Measurements from ENCODE around the gene AQP12B.
"Not testable (repeated sequence)": the region's sequence is repeated elsewhere in the genome, so short reads cannot be mapped to it uniquely, and the experiment has no call there.

AQP12B gene

DNA sequence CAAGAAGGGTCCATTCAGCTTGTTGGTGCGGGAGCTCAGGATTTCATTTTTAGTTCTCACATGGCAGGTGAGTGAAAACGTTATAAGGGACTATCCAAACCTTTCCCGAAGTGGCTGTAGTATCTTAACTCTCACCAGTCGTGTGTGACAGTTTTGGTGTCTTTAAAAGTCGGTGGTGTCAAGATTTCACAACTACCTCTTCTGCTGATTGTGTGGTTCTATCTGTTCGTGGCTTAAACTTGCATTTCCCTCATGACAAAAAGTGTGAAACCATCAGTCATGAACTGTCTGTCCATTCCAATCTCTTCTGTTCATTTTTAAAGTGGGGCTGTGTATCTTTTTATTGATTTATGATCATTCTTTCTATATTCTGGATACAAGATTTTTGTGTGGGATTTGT is 3.8 kb upstream of the AQP12B start:
- Histone ChIP-seq H3K36me3 (ENCODE audit: insufficient read depth, low read length) (no peaks in the 10 kb centered on the region), H3K9ac (ENCODE audit: low read length) (no peak overlapping the region), H3K4me1 (ENCODE audit: insufficient read depth, low read length) (no peaks in the 10 kb centered on the region), H3K9me3 (ENCODE audit: low read length) (no peaks in the 10 kb centered on the region), H3K27ac (ENCODE audit: low read depth, low read length) (no peak overlapping the region), H3K27me3 (ENCODE audit: control insufficient read depth in 1 of 2, insufficient read depth in 2 of 2, low read length in 2 of 2) (no peaks in the 10 kb centered on the region), H3K4me3 (ENCODE audit: low read depth in 1 of 2, low read length in 2 of 2) (no peak overlapping the region)

DNA sequence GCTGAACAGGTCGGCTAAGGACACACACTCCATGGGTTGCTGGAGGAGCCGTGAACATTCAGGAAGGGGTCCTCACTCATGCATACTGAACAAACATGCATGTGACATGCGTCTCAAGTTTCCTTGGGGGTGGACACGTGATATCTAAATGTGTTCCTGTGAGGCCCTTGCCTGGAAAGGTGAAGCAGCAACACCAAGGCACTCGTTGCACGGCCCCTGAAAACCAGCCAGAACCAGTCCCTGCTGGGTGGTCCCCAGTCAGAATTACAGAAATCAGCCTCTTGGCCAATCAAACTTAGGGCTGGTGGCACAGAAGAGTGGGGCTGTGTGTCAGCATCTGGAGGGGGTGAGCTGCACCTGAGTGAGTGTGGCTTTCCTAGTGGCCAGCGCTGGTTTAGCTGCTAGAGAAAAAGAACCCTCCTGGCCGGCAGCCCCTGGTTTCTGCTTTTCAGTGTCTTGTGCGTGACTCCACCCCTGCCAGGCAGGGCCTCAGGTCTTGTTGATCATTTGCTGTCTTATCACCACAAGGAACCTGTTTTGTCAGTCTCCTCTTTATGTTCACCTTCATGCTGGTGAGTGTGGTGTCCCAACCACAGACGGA is 3.2 kb upstream of the AQP12B start:
- Histone ChIP-seq H3K27ac (ENCODE audit: low read depth, low read length) (no peak overlapping the region), H3K9me3 (ENCODE audit: low read length) (no peaks in the 10 kb centered on the region), H3K36me3 (ENCODE audit: insufficient read depth, low read length) (no peaks in the 10 kb centered on the region), H3K4me1 (ENCODE audit: insufficient read depth, low read length) (no peaks in the 10 kb centered on the region), H3K27me3 (ENCODE audit: control insufficient read depth in 1 of 2, insufficient read depth in 2 of 2, low read length in 2 of 2) (no peaks in the 10 kb centered on the region), H3K4me3 (ENCODE audit: low read depth in 1 of 2, low read length in 2 of 2) (no peak overlapping the region), H3K9ac (ENCODE audit: low read length) (no peak overlapping the region)

DNA sequence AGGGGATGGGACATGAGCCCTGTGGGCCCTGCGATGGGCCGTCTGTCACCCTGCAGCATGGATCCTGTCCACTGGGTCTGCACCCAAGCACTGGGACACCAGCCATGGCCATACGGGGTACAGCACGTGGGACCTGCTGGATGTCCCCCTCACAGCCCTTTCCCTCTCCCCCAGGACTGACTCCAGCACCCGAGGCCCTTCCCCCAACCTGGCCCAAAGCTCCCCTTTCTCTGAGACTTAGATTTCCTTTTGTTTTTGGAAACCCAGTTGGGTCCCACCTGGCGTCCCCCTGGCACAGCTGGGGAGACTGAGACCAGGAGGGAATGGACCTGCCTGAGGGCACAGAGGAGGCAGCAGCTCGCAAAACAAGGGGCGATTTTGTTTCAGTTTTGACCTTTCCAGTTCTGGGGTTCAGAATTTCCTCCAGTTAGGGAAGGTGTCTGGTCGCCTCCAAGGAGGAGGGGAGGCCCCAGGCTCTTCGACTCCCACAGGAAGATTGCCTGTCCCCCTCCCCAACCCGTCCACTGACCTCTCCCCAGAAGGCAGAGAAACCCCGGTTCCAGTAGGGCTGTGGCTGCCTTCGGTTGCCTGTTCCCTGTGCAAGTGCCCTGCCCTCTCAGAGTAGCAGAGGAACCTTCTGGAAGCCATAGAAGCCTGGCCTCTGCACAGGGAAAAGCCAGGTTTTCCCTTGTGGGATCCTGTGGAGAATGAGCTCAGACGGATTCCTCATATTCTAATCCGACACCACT is 1.5 kb upstream of the AQP12B start:
- H3K36me3 ChIP-seq (ENCODE audit: insufficient read depth, low read length); H3K9ac ChIP-seq (ENCODE audit: low read length); H3K9me3 ChIP-seq (ENCODE audit: low read length); H3K4me3 ChIP-seq (ENCODE audit: low read depth in 1 of 2, low read length in 2 of 2); H3K27ac ChIP-seq (ENCODE audit: low read depth, low read length); H3K4me1 ChIP-seq (ENCODE audit: insufficient read depth, low read length); H3K27me3 ChIP-seq (ENCODE audit: control insufficient read depth in 1 of 2, insufficient read depth in 2 of 2, low read length in 2 of 2): not testable (repeated sequence)

DNA sequence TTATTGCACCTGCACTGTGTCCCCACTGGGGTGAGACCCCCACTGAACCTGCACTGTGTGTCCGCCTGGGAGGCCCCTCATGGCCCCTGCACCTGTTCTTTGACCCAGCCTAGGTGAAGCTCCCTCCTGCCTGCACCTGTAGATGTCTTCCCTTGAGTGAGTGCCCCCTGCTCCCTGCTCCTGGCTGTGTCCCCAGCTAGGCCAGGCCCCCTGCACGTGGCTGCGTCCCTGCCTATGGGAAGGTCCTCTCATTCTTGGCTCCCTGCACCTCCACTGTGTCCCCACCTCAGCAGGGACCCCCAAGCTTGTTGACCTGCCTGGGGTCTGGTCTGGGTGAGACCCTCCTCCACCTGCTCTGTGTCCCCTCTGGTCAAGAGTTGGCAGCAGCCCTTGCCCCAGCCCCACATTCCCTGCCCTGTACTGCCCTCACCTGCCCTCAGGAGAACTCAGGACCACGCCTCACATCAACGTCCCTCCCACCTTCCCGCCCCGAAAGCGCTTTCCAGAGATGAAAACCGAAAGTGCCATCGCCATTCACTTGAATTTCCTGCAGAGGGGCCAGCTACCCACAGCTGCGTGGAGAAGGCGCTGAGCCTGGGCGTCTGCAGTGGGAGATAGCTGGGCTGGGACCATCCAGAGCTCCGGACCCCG is 769 bp upstream of the AQP12B start:
- H3K27ac ChIP-seq (ENCODE audit: low read depth, low read length); H3K4me3 ChIP-seq (ENCODE audit: low read depth in 1 of 2, low read length in 2 of 2); H3K4me1 ChIP-seq (ENCODE audit: insufficient read depth, low read length); H3K9me3 ChIP-seq (ENCODE audit: low read length); H3K36me3 ChIP-seq (ENCODE audit: insufficient read depth, low read length); H3K27me3 ChIP-seq (ENCODE audit: control insufficient read depth in 1 of 2, insufficient read depth in 2 of 2, low read length in 2 of 2); H3K9ac ChIP-seq (ENCODE audit: low read length): not testable (repeated sequence)

DNA sequence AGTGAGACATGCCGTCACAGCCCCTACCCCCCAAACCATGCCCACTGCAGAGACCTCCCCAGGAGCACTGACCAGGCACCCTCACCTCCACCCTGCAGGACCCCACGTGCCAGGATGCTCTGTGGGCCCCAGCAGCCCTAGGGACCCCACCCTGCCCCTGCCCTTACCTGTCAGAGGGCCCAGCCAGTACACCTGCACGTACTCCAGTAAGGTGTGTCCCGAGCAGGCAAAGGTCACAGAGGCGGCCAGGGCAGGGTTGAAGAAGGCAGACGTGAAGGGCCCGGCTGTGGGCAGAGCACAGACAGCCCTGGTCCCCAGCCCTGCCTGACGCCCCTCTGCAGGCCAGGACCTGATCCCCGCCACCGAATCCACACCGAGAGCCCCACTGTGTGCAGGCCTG is 2.5 kb downstream of the AQP12B start:
- not testable (repeated sequence) for H3K4me3 ChIP-seq (ENCODE audit: low read depth in 1 of 2, low read length in 2 of 2)

DNA sequence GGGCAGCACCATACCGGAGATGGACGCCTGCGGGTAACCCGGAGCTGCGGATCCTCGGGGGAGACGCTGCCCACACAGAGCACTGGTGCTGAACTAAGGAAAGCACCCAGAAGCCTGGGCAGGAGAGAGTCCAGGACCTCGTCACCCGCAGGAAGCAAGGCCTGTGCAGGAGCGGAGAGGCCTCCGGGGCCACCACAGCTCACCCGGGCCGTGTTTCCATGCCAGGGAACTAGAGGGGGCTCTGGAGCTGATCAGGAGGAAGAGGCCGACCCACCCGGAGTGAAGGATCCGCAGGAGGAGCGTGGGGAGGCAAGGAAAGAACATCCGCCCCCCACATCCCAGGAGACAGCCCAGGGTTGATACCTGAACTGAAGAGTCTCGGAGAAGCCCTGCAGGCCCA is 3.8 kb downstream of the AQP12B start:
- not testable (repeated sequence) for H3K4me1 ChIP-seq (ENCODE audit: insufficient read depth, low read length); H3K36me3 ChIP-seq (ENCODE audit: insufficient read depth, low read length)

More for the DNA sequence above, 2.5 kb downstream of the AQP12B start:
- H3K27ac ChIP-seq (ENCODE audit: low read depth, low read length); H3K9me3 ChIP-seq (ENCODE audit: low read length); H3K4me1 ChIP-seq (ENCODE audit: insufficient read depth, low read length); H3K27me3 ChIP-seq (ENCODE audit: control insufficient read depth in 1 of 2, insufficient read depth in 2 of 2, low read length in 2 of 2); H3K9ac ChIP-seq (ENCODE audit: low read length); H3K36me3 ChIP-seq (ENCODE audit: insufficient read depth, low read length): not testable (repeated sequence)

DNA sequence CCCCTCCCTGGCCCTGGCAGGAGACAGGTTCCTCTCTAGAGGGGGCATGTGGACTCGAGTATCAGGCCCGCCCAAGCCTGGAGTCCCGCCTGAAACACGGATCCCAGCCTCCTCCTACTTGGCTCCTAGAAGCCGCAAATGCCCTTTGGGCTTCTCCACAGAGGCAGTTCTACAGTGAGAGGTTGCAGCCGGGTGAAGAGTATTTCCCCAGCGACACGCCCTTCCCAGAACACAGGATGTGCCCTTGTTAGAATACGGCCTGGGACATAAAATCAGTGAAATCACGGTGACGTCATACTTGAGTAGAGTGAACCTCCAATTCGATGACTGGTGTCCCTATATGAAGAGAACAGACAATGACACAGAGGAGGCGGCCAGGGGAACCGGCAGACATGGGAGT is 4.6 kb downstream of the AQP12B start:
- H3K27me3 ChIP-seq (ENCODE audit: control insufficient read depth in 1 of 2, insufficient read depth in 2 of 2, low read length in 2 of 2); H3K9ac ChIP-seq (ENCODE audit: low read length); H3K36me3 ChIP-seq (ENCODE audit: insufficient read depth, low read length); H3K4me1 ChIP-seq (ENCODE audit: insufficient read depth, low read length); H3K9me3 ChIP-seq (ENCODE audit: low read length); H3K4me3 ChIP-seq (ENCODE audit: low read depth in 1 of 2, low read length in 2 of 2); H3K27ac ChIP-seq (ENCODE audit: low read depth, low read length): not testable (repeated sequence)

More for the DNA sequence above, 3.8 kb downstream of the AQP12B start:
- H3K27me3 ChIP-seq (ENCODE audit: control insufficient read depth in 1 of 2, insufficient read depth in 2 of 2, low read length in 2 of 2); H3K4me3 ChIP-seq (ENCODE audit: low read depth in 1 of 2, low read length in 2 of 2); H3K9ac ChIP-seq (ENCODE audit: low read length); H3K9me3 ChIP-seq (ENCODE audit: low read length); H3K27ac ChIP-seq (ENCODE audit: low read depth, low read length): not testable (repeated sequence)

DNA sequence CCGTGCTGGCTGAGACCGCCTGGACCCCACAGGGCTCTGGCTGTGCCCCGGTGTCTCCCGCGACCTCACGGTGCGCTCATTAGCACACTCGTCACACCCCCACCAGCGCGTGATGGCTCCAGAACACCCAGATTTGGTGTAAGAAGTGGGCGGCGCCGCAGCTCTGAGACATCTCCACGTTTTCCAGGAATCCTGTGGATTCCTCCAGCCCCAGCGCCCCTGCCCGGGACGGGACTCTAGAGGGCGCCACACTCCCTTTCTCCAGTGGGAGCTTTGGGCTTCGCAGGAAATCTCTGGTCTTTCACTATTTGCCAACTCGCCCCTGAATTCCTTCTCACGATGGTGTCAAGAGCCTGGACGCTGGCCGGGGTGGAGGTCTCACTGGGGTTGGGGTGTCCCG is 7.3 kb downstream of the AQP12B start:
- not testable (repeated sequence) for H3K4me3 ChIP-seq (ENCODE audit: low read depth in 1 of 2, low read length in 2 of 2); H3K9ac ChIP-seq (ENCODE audit: low read length); H3K27ac ChIP-seq (ENCODE audit: low read depth, low read length); H3K36me3 ChIP-seq (ENCODE audit: insufficient read depth, low read length); H3K9me3 ChIP-seq (ENCODE audit: low read length); H3K4me1 ChIP-seq (ENCODE audit: insufficient read depth, low read length)
- H3K27me3 ChIP-seq (ENCODE audit: control insufficient read depth in 1 of 2, insufficient read depth in 2 of 2, low read length in 2 of 2): peaks cover 0 to 11% of the 10 kb centered on the region in 2 donors

DNA sequence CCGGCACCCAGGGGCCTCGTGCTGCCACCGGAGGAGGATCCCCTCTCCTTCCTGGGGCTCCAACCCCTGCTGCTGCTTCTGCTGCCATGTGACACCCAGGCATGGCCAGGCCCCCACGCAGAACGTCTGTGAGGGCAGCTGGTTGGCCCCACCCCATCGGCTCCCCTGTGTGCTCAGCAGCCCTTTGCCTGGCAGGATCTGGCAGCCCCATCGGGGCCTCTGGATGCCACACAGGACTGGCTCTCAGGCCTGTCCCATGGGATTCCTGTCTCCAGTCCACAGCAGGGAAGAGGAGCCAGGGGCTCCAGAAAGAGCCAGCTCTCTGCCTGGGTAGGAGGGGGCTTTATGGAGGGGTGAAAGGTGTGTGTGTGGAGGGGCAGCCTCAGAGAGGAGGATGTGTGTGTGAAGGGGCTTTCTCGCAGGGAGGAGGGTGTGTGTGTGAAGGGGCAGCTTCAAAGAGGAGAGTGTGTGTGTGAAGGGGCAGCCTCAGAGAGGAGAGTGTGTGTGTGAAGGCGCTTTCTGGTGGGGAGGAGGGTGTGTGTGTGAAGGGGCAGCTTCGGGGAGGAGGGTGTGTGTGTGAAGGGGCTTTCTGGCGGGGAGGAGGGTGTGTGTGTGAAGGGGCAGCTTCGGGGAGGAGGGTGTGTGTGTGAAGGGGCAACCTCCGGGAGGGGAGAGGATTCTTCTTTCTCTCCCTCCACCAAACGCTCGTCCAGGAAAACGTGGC is 8.1 kb downstream of the AQP12B start:
- H3K4me1 ChIP-seq (ENCODE audit: insufficient read depth, low read length); H3K4me3 ChIP-seq (ENCODE audit: low read depth in 1 of 2, low read length in 2 of 2); H3K27ac ChIP-seq (ENCODE audit: low read depth, low read length); H3K9me3 ChIP-seq (ENCODE audit: low read length); H3K36me3 ChIP-seq (ENCODE audit: insufficient read depth, low read length); H3K9ac ChIP-seq (ENCODE audit: low read length): not testable (repeated sequence)
- peaks cover 0 to 13% of the 10 kb centered on the region in 2 donors for H3K27me3 ChIP-seq (ENCODE audit: control insufficient read depth in 1 of 2, insufficient read depth in 2 of 2, low read length in 2 of 2)

DNA sequence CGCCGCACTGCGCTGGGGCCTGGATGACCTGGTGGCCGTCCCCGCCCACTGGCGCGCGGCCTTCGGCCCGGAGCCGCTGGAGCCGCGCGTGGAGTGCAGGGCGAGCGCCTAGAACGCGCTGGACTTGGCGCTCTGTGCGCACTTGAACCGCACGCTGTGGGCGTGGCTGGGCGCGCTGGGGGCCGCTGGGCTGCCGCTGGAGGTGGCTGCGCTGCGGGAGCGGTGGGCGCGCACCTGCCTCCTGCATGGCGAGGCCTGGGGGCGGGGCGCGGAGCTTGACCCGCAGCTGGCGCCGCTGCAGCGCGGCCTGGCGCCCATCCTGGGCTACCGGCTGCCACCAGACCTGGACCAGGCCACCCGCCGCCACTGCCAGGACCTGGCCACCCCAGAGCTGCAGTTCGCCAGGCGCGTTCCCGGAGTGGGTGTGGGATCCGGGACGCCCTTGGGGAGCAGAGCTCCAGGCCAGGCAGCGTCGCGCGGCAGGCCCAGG is 9.9 kb downstream of the AQP12B start:
- H3K4me1 ChIP-seq (ENCODE audit: insufficient read depth, low read length): no peaks in the 10 kb centered on the region
- no peak overlapping the region for H3K9ac ChIP-seq (ENCODE audit: low read length)
- H3K4me3 ChIP-seq (ENCODE audit: low read depth in 1 of 2, low read length in 2 of 2): no peak overlapping the region
- H3K27me3 ChIP-seq (ENCODE audit: control insufficient read depth in 1 of 2, insufficient read depth in 2 of 2, low read length in 2 of 2): peaks cover 0 to 13% of the 10 kb centered on the region in 2 donors
- no peaks in the 10 kb centered on the region for H3K36me3 ChIP-seq (ENCODE audit: insufficient read depth, low read length)
- no peak overlapping the region for H3K27ac ChIP-seq (ENCODE audit: low read depth, low read length)
- H3K9me3 ChIP-seq (ENCODE audit: low read length): no peaks in the 10 kb centered on the region

DNA sequence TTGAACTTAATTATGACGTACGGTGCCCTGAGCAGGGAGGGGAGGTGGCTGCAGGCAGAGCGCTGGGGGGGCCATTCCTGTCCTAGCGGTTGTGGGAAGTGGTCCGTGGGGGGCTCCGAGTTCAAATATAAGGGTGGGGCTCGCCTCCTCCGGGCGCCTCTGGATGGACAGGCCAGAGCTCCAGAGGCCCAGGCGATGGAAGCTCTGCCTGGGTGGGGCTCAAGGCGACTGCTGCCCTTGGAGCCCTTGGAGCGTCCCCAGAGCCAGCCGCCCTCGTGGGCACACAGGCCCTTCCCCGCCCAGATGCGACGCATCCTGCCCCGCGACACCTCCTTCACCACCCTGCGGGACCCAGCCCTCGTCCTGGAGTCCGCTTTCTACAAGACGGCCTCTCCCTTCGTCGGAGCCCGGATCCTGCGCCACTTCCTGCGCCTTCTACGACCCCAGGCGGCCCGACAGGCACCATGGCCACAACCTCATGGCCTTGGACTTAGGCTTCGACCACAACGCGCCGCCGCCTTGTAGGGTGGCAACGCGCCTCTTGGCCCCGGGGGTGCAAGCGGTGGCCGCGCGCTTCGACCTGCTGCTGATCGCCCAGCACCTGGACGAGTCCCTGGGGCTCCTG is 10.5 kb downstream of the AQP12B start:
- no peaks in the 10 kb centered on the region for H3K36me3 ChIP-seq (ENCODE audit: insufficient read depth, low read length)
- H3K4me1 ChIP-seq (ENCODE audit: insufficient read depth, low read length): no peaks in the 10 kb centered on the region
- H3K27ac ChIP-seq (ENCODE audit: low read depth, low read length): no peak overlapping the region
- H3K9me3 ChIP-seq (ENCODE audit: low read length): no peaks in the 10 kb centered on the region
- no peak overlapping the region for H3K9ac ChIP-seq (ENCODE audit: low read length)
- H3K4me3 ChIP-seq (ENCODE audit: low read depth in 1 of 2, low read length in 2 of 2): no peak overlapping the region
- H3K27me3 ChIP-seq (ENCODE audit: control insufficient read depth in 1 of 2, insufficient read depth in 2 of 2, low read length in 2 of 2): peaks cover 0 to 13% of the 10 kb centered on the region in 2 donors

All from muscle layer of colon (tissue), 2 donors.